H9 (cell line): ENCODE data around the gene SSPN. TPM values are rescaled to one million over a fixed set of nuclear protein-coding genes. Genes with fewer than 3 reads are reported as not detected.

ENCODE experiments used
- DNase-seq: peaks from one replicate; pipeline ENCODE4 v3.0.0-alpha.2; 2017
- H2AFZ ChIP-seq: one replicate; pipeline ENCODE4 v1.6.1; 2013; ENCODE audit warnings: mild to moderate bottlenecking, low read length, control low read depth, moderate library complexity
- H2AK5ac ChIP-seq: 2 replicates; pipeline ENCODE4 v1.6.1; 2013; ENCODE audit warnings: low read length, control low read depth, mixed read lengths; ENCODE audit not compliant: insufficient read length
- H2BK120ac ChIP-seq: one replicate; pipeline ENCODE4 v1.6.1; 2013; ENCODE audit warnings: low read depth, mild to moderate bottlenecking, low read length, control low read depth, inconsistent platforms; ENCODE audit not compliant: poor library complexity, severe bottlenecking
- H2BK12ac ChIP-seq: 2 replicates; pipeline ENCODE4 v1.6.1; 2013; ENCODE audit warnings: low read length, control low read depth, mixed read lengths, low read depth; ENCODE audit not compliant: insufficient read length
- H2BK15ac ChIP-seq: 2 replicates; pipeline ENCODE4 v1.6.1; 2013; ENCODE audit warnings: low read depth, low read length, control low read depth
- H2BK20ac ChIP-seq: one replicate; pipeline ENCODE4 v1.6.1; 2013; ENCODE audit warnings: low read depth, mild to moderate bottlenecking, low read length, control low read depth, inconsistent platforms; ENCODE audit not compliant: poor library complexity, severe bottlenecking
- H2BK5ac ChIP-seq: 2 replicates; pipeline ENCODE4 v1.6.1; 2013; ENCODE audit warnings: low read length, control low read depth, mixed read lengths; ENCODE audit not compliant: insufficient read length
- H3K14ac ChIP-seq: 2 replicates; pipeline ENCODE4 v1.6.1; 2013; ENCODE audit warnings: low read length, control low read depth; ENCODE audit not compliant: insufficient read depth
- H3K18ac ChIP-seq: 2 replicates; pipeline ENCODE4 v1.6.1; 2013; ENCODE audit warnings: low read depth, mild to moderate bottlenecking, mixed read lengths, low read length, control low read depth; ENCODE audit not compliant: insufficient read length
- H3K23ac ChIP-seq: 2 replicates; pipeline ENCODE4 v1.6.1; 2013; ENCODE audit warnings: low read length, control low read depth, mixed read lengths, low read depth; ENCODE audit not compliant: insufficient read length
- H3K23me2 ChIP-seq: 2 replicates; pipeline ENCODE4 v1.6.1; 2013; ENCODE audit warnings: low read depth, mild to moderate bottlenecking, mixed read lengths, low read length, control low read depth; ENCODE audit not compliant: insufficient read length, poor library complexity, severe bottlenecking
- H3K27ac ChIP-seq: 2 replicates; pipeline ENCODE4 v1.5.1; 2013; ENCODE audit warnings: low read length, control low read depth, mixed read lengths, low read depth; ENCODE audit not compliant: insufficient read length
- H3K27me3 ChIP-seq: 2 replicates; pipeline ENCODE4 v1.6.1; 2013; ENCODE audit warnings: low read length, control low read depth, inconsistent platforms; ENCODE audit not compliant: insufficient read depth
- H3K4ac ChIP-seq: 2 replicates; pipeline ENCODE4 v1.6.1; 2013; ENCODE audit warnings: low read depth, mild to moderate bottlenecking, control low read depth, inconsistent platforms, low read length, moderate library complexity
- H3K4me1 ChIP-seq: 2 replicates; pipeline ENCODE4 v1.6.1; 2013; ENCODE audit warnings: low read length, control low read depth, inconsistent platforms; ENCODE audit not compliant: insufficient read depth
- H3K4me2 ChIP-seq: 2 replicates; pipeline ENCODE4 v1.6.1; 2013; ENCODE audit warnings: low read length, control low read depth, mixed read lengths; ENCODE audit not compliant: insufficient read length, insufficient read depth
- H3K56ac ChIP-seq: 2 replicates; pipeline ENCODE4 v1.6.1; 2013; ENCODE audit warnings: low read depth, mild to moderate bottlenecking, mixed read lengths, low read length, control low read depth; ENCODE audit not compliant: insufficient read length
- H3K79me1 ChIP-seq: 2 replicates; pipeline ENCODE4 v1.6.1; 2013; ENCODE audit warnings: low read depth, mild to moderate bottlenecking, moderate library complexity, low read length, control low read depth, inconsistent platforms; ENCODE audit not compliant: insufficient read depth, poor library complexity, severe bottlenecking
- H3K79me2 ChIP-seq: 2 replicates; pipeline ENCODE4 v1.6.1; 2013; ENCODE audit warnings: low read length, control low read depth, inconsistent platforms; ENCODE audit not compliant: insufficient read depth
- H3K9ac ChIP-seq: 2 replicates; pipeline ENCODE4 v1.6.1; 2013; ENCODE audit warnings: low read length, control low read depth, mixed read lengths; ENCODE audit not compliant: insufficient read length; ENCODE audit errors: extremely low read depth
- H3K9me3 ChIP-seq: one replicate; pipeline ENCODE4 v1.6.1; 2013; ENCODE audit warnings: low read depth, low read length, inconsistent platforms; ENCODE audit not compliant: control insufficient read depth
- H3T11ph ChIP-seq: one replicate; pipeline ENCODE4 v1.6.1; 2013; ENCODE audit warnings: mild to moderate bottlenecking, low read length, control low read depth, inconsistent platforms
- H4K20me1 ChIP-seq: one replicate; pipeline ENCODE4 v1.6.1; 2013; ENCODE audit not compliant: control insufficient read depth, insufficient read length, insufficient read depth
- H4K5ac ChIP-seq: 2 replicates; pipeline ENCODE4 v1.6.1; 2013; ENCODE audit warnings: low read depth, mild to moderate bottlenecking, mixed read lengths, low read length, control low read depth; ENCODE audit not compliant: insufficient read length
- H4K8ac ChIP-seq: replicated peaks from 2 replicates; pipeline ENCODE4 v1.6.1; 2013; ENCODE audit warnings: low read length, control low read depth, mixed read lengths, low read depth; ENCODE audit not compliant: insufficient read length
- H4K91ac ChIP-seq: 2 replicates; pipeline ENCODE4 v1.6.1; 2013; ENCODE audit warnings: low read depth, mild to moderate bottlenecking, moderate library complexity, mixed read lengths, low read length, control low read depth; ENCODE audit not compliant: insufficient read length
- H3K27ac Mint-ChIP-seq, 3 experiments: 2 replicates in 2 of 3; 3 replicates in 1 of 3; pipeline ENCODE4 v1.8.0; 2020 to 2021; ENCODE audit warnings: mixed read lengths in 3 of 3, mild to moderate bottlenecking in 1 of 3, moderate library complexity in 1 of 3
- H3K27me3 Mint-ChIP-seq: 2 replicates; pipeline ENCODE4 v1.8.0; 2021; ENCODE audit warnings: low read depth, mild to moderate bottlenecking, moderate library complexity, mixed read lengths
- H3K36me3 Mint-ChIP-seq, 3 experiments: 2 replicates in 2 of 3; 3 replicates in 1 of 3; pipeline ENCODE4 v1.8.0; 2020 to 2021; ENCODE audit warnings: low read depth in 3 of 3, mixed read lengths in 3 of 3; ENCODE audit not compliant: insufficient read depth in 1 of 3
- H3K4me1 Mint-ChIP-seq, 2 experiments: 2 replicates each; pipeline ENCODE4 v1.8.0; 2020; ENCODE audit warnings: mixed read lengths in 2 of 2
- H3K4me3 Mint-ChIP-seq, 2 experiments: 2 replicates in 1 of 2; 3 replicates in 1 of 2; pipeline ENCODE4 v1.8.0; 2020 to 2021; ENCODE audit warnings: mild to moderate bottlenecking in 2 of 2, mixed read lengths in 2 of 2, moderate library complexity in 1 of 2
- H3K9me3 Mint-ChIP-seq, 2 experiments: 2 replicates in 1 of 2; 3 replicates in 1 of 2; pipeline ENCODE4 v1.8.0; 2020; ENCODE audit warnings: mild to moderate bottlenecking in 2 of 2, mixed read lengths in 2 of 2, moderate library complexity in 1 of 2
- WGBS: extraction: QIAGEN DNeasy Blood & Tissue Kit; methylation state at CpG from one replicate; pipeline ENCODE4 v1.1.7; 2013; ENCODE audit warnings: missing lambda C conversion rate, low lambda C conversion rate, mixed read lengths; ENCODE audit not compliant: insufficient read length; ENCODE audit errors: extremely low coverage; 5-methylcytosine and 5-hydroxymethylcytosine counted together
- total RNA-seq: library from RNA; stranded (reverse); gene quantifications from 2 replicates; pipeline ENCODE4 v1.2.1, GENCODE V29; 2021
- TF ChIP-seq, protein P1 (sequence below): fragments of 200-600 bp; sonication (generic); conservative IDR thresholded peaks from 3 replicates; pipeline ENCODE4 v1.8.0; 2021; ENCODE audit warnings: antibody characterized with exemption, mild to moderate bottlenecking

The SSPN gene
- total RNA-seq, 1 experiment from 2014 or later, result 0.81 TPM

DNA sequence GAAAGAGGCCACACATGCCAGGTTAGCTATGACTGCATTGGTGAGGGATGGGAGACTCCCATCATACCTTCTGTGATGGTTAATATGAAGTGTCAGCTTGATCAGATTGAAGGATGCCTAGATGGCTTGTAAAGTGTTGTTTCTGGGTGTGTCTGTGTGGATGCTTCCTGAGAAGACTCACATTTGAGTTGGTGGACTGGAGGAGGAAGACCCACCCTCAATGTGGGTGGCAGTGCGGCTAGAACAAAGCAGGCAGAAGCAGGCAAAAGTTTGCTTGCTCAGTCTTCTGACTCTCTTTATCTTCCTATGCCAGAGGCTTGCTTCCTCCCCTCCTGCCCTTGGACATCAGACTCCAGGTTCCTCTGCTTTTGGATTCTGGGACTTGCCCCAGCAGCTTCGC lies 88.2 kb downstream of the SSPN start:
- Histone ChIP-seq H2BK20ac (no peak overlapping the region), H3K27me3 (no peaks in the 10 kb centered on the region), H2BK120ac (no peak overlapping the region), H2BK12ac (no peak overlapping the region), H4K5ac (no peak overlapping the region), H4K20me1 (no peaks in the 10 kb centered on the region), H2AFZ (no peak overlapping the region), H3K79me1 (no peaks in the 10 kb centered on the region), H3K4me2 (no peak overlapping the region), H4K91ac (no peak overlapping the region), H3K23ac (no peak overlapping the region), H3K9me3 (no peaks in the 10 kb centered on the region), H3K79me2 (no peaks in the 10 kb centered on the region), H3K14ac (no peak overlapping the region), H3K27ac (no peak overlapping the region), H3K18ac (no peak overlapping the region), H4K8ac (no peak overlapping the region), H3K4ac (no peak overlapping the region), H3K9ac (no peak overlapping the region), H3K56ac (no peak overlapping the region), H2BK5ac (no peak overlapping the region), H2BK15ac (no peak overlapping the region), H2AK5ac (no peak overlapping the region), H3K4me1 (no peaks in the 10 kb centered on the region; the same call in 1 of the 2 replicates), H3K23me2 (no peaks in the 10 kb centered on the region), H3T11ph (no peak overlapping the region)
- H3K27me3 Mint-ChIP-seq, result no peaks in the 10 kb centered on the region
- TF ChIP-seq, protein P1, sequence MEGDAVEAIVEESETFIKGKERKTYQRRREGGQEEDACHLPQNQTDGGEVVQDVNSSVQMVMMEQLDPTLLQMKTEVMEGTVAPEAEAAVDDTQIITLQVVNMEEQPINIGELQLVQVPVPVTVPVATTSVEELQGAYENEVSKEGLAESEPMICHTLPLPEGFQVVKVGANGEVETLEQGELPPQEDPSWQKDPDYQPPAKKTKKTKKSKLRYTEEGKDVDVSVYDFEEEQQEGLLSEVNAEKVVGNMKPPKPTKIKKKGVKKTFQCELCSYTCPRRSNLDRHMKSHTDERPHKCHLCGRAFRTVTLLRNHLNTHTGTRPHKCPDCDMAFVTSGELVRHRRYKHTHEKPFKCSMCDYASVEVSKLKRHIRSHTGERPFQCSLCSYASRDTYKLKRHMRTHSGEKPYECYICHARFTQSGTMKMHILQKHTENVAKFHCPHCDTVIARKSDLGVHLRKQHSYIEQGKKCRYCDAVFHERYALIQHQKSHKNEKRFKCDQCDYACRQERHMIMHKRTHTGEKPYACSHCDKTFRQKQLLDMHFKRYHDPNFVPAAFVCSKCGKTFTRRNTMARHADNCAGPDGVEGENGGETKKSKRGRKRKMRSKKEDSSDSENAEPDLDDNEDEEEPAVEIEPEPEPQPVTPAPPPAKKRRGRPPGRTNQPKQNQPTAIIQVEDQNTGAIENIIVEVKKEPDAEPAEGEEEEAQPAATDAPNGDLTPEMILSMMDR, result no peak
- no peak overlapping the region for H3K4me3 Mint-ChIP-seq
- H3K9me3 Mint-ChIP-seq, result no peaks in the 10 kb centered on the region
- peaks cover 5 to 10% of the 10 kb centered on the region in 2 experiments; a peak in 3 of 4 replicates for H3K4me1 Mint-ChIP-seq
- H3K27ac Mint-ChIP-seq, result no peak overlapping the region; a peak in 1 of 7 replicates
- WGBS, result no CpG with 5 or more reads among the region's 2 CpGs
- DNase-seq, result no peak
- no peaks in the 10 kb centered on the region for H3K36me3 Mint-ChIP-seq
